Adrenal gland (tissue), 12 donors: Measurements from ENCODE around the gene AK5. TPM values are rescaled to one million over a fixed set of nuclear protein-coding genes. Genes with fewer than 3 reads are reported as not detected.
A peak's percentile ranks its signal among the peaks of the same experiment; 100 is the strongest.

Experiments used
- DNase-seq, 7 donors: peaks; one replicate each; pipeline ENCODE4 v3.0.0-alpha.2; 2019 to 2020
- H3K27ac ChIP-seq, 5 donors: fragments of 200-600 bp; sonication (generic) in 4 of 5; 1 replicate in 3 of 5; 2 replicates in 2 of 5; pipeline versions ENCODE4 v1.5.1 to v1.8.0; 2016 to 2020; ENCODE audit warnings: mild to moderate bottlenecking in 1 of 5
- H3K27me3 ChIP-seq: fragments of 200-600 bp; 2 replicates; pipeline ENCODE4 v1.8.0; 2021
- H3K36me3 ChIP-seq, 2 donors: fragments of 200-600 bp; replicated peaks in 1 of 2; 1 replicate in 1 of 2; 2 replicates in 1 of 2; pipeline versions ENCODE4 v1.5.1 to v1.8.0; 2018 to 2022
- H3K4me1 ChIP-seq, 2 donors: fragments of 200-600 bp; replicated peaks in 1 of 2; 1 replicate in 1 of 2; 2 replicates in 1 of 2; pipeline versions ENCODE4 v1.5.1 to v1.8.0; 2018 to 2021
- H3K4me3 ChIP-seq, 4 donors: fragments of 200-600 bp; sonication (generic) in 3 of 4; one replicate each; pipeline ENCODE4 v1.5.1; 2016 to 2018
- H3K9me3 ChIP-seq, 3 donors: fragments of 200-600 bp; sonication (generic) in 1 of 3; replicated peaks in 1 of 3; 1 replicate in 2 of 3; 2 replicates in 1 of 3; pipeline versions ENCODE4 v1.5.1 to v1.8.0; 2016 to 2021
- POLR2A ChIP-seq, 2 donors: fragments of 450-650 bp; IDR thresholded peaks; one replicate each; pipeline ENCODE4 v1.6.1; 2017; ENCODE audit warnings: antibody characterized with exemption in 2 of 2, mild to moderate bottlenecking in 2 of 2, moderate library complexity in 1 of 2
- WGBS, 4 donors: extraction: QIAGEN DNeasy Blood & Tissue Kit in 2 of 4; methylation state at CpG; one replicate each; pipeline versions ENCODE4 v1.1.5 to v1.1.7; 2013 to 2017; 5-methylcytosine and 5-hydroxymethylcytosine counted together
- intact Hi-C, 2 donors: fragments of 100-400 bp; cut with DNase I; formaldehyde crosslinking; loops; one replicate each; pipeline versions ENCODE4 v1.14.1 to v1.15.0; 2022 to 2023
- polyA plus RNA-seq, 3 donors: library from polyadenylated mRNA; stranded (reverse); fragments of 200-250 nt in 2 of 3; fragments of 350-450 nt in 1 of 3; fragmentation: Illumina TruSeq in 1 of 3; extraction: RNeasy Lipid Tissue Mini Kit (QIAGEN cat#74804) in 1 of 3; gene quantifications; one replicate each; pipeline ENCODE4 v1.2.3, GENCODE V29; 2013 to 2014
- total RNA-seq, 9 donors: library from RNA; depleted of rRNA in 4 of 9; stranded (reverse); fragments of >200 nt in 4 of 9; fragments of 120-200 nt in 1 of 9; fragmentation: NEBNext Ultra II Directional in 1 of 9; extraction: Animal tissue kit (Norgen Biotek cat#: 25700) in 1 of 9; gene quantifications; one replicate each; pipeline versions ENCODE4 v1.1.0 to v1.2.4, GENCODE V29; 2013 to 2023
- TF ChIP-seq, protein P1 (sequence below), 6 experiments: fragments of 450-650 bp in 4 of 6; fragments of 200-600 bp in 2 of 6; sonication (generic) in 1 of 6; IDR thresholded peaks; 1 replicate in 5 of 6; 2 replicates in 1 of 6; pipeline versions ENCODE4 v1.5.1 to v1.8.0; 2016 to 2021; ENCODE audit warnings: antibody characterized with exemption in 6 of 6, mild to moderate bottlenecking in 2 of 6, moderate library complexity in 1 of 6
- donor health status: healthy with polysubstance abuse.
- donor health status: Bipolar disorder and iron deficiency.
- donor health status: DM: yes; HTN: yes; CAD: no.
- donor health status: DM: no; HTN: no; CAD: no.
- donor health status: DM: no; HTN: no; CAD: no.
- donor health status: DM: yes; HTN: yes; CAD: no.

AK5 gene
- total and polyA plus RNA-seq, 12 donors: 0.34 to 2.3 (median 1.1) TPM; not detected in 4

GRCh38 chr1:77276941-77277340 lies 4.9 kb upstream of the AK5 start:
- intact Hi-C loops: loop anchor here in 1 of 2 donors (10.0 kb wide), 1 partner anchor 58 kb away; no protein-coding TSS in a partner anchor
- no peak overlapping the region for H3K27ac ChIP-seq
- WGBS, 4 donors: 39 to 57% (median 49%) methylated on average over 2 of the region's 2 CpGs
- TF ChIP-seq, protein P1, sequence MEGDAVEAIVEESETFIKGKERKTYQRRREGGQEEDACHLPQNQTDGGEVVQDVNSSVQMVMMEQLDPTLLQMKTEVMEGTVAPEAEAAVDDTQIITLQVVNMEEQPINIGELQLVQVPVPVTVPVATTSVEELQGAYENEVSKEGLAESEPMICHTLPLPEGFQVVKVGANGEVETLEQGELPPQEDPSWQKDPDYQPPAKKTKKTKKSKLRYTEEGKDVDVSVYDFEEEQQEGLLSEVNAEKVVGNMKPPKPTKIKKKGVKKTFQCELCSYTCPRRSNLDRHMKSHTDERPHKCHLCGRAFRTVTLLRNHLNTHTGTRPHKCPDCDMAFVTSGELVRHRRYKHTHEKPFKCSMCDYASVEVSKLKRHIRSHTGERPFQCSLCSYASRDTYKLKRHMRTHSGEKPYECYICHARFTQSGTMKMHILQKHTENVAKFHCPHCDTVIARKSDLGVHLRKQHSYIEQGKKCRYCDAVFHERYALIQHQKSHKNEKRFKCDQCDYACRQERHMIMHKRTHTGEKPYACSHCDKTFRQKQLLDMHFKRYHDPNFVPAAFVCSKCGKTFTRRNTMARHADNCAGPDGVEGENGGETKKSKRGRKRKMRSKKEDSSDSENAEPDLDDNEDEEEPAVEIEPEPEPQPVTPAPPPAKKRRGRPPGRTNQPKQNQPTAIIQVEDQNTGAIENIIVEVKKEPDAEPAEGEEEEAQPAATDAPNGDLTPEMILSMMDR (IDR thresholded peaks at IDR 0.05): no peak
- TF ChIP-seq POLR2A (IDR thresholded peaks at IDR 0.05): no peak
- peaks cover 14% of the 10 kb centered on the region for H3K27me3 ChIP-seq
- no peaks in the 10 kb centered on the region for H3K36me3 ChIP-seq
- no peaks in the 10 kb centered on the region for H3K9me3 ChIP-seq
- H3K4me3 ChIP-seq: no peak overlapping the region
- no peaks in the 10 kb centered on the region for H3K4me1 ChIP-seq
- DNase-seq: no peak

DNA sequence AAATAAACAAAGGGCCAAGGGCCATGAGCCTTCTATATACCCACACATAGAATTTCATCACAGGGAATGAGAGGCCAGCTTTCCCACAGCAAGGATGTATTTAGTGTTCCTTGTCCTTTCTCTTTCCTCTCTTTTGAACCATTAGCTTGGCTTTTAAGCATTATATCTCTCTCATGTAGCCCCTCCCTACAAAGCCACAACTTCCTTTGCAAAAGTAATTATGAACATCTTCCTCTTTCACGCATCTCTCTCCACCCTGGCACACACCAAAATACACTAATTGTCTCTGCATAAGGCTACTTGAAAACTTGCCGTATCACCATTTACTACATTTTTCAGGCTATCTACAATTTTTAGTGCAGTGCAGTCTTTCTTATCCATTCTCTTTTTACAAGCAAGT lies 1.9 kb upstream of the AK5 start:
- Histone ChIP-seq H3K36me3 (no peaks in the 10 kb centered on the region), H3K4me3 (no peak overlapping the region), H3K27ac (no peak overlapping the region), H3K27me3 (peaks cover 25% of the 10 kb centered on the region), H3K9me3 (no peaks in the 10 kb centered on the region), H3K4me1 (peaks cover 0 to 11% of the 10 kb centered on the region in 2 donors)
- 68 to 76% (median 72%) methylated on average over 2 of the region's 2 CpGs for whole genome bisulfite sequencing, 4 donors
- intact Hi-C loops: loop anchor here in 1 of 2 donors (10.0 kb wide), 1 partner anchor 55 kb away; no protein-coding TSS in a partner anchor
- no peak for TF ChIP-seq POLR2A (IDR thresholded peaks at IDR 0.05)
- TF ChIP-seq, protein P1 (IDR thresholded peaks at IDR 0.05): no peak
- DNase-seq: no peak

DNA sequence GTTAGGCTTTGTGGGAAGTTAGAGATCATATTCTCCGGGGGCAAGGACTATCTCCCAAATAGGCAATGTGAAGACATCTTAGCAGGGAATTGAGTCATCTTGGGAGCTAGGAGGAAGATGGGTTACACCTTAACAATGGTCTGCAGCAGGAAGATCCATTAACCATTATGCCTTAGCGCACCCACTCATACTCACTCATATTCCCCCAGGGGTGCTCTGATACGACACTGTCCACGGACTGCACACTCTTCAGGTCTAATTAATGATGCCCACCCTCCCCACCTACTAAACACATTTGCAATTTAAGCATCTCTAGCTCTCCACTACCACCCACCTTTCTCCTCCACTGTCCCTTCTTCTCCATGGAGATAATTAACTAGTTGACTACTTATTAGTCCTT lies 857 bp upstream of the AK5 start:
- intact Hi-C loops: no loop called here
- Histone ChIP-seq H3K36me3 (no peaks in the 10 kb centered on the region), H3K9me3 (no peaks in the 10 kb centered on the region), H3K27me3 (peaks cover 25% of the 10 kb centered on the region), H3K4me3 (no peak overlapping the region), H3K27ac (no peak overlapping the region), H3K4me1 (peaks cover 0 to 11% of the 10 kb centered on the region in 2 donors)
- TF ChIP-seq, protein P1 (IDR thresholded peaks at IDR 0.05): no peak
- TF ChIP-seq POLR2A (IDR thresholded peaks at IDR 0.05): no peak
- DNase-seq: no peak
- 87 to 95% (median 89%) methylated on average over 4 of the region's 4 CpGs for WGBS, 4 donors

GRCh38 chr1:77282187-77282865 lies 507 bp downstream of the AK5 start:
- TF ChIP-seq, protein P1 (IDR thresholded peaks at IDR 0.05): no peak
- no peak for TF ChIP-seq POLR2A (IDR thresholded peaks at IDR 0.05)
- intact Hi-C loops: no loop called here
- no peak overlapping the region for H3K27ac ChIP-seq
- H3K9me3 ChIP-seq: no peaks in the 10 kb centered on the region
- H3K36me3 ChIP-seq: no peaks in the 10 kb centered on the region
- peaks cover 25% of the 10 kb centered on the region for H3K27me3 ChIP-seq
- 1 to 3% (median 2%) methylated on average over 9 to 47 of the region's 47 CpGs for WGBS, 4 donors
- peak overlapping the region in 2 of 4 donors; percentile 6 to 59 for H3K4me3 ChIP-seq
- DNase-seq: peak in 1 of 7 donors; percentile 15
- peaks cover 0 to 11% of the 10 kb centered on the region in 2 donors for H3K4me1 ChIP-seq
